ENCODE results near the gene CCT8.

CCT8 gene

GRCh38 chr21:29073222-29074006 lies at the start of gene CCT8:
TSS of gene CCT8 (minus strand) at chr21:29073648. CDS start at chr21:29073590, 58 bp downstream.
- peak; percentile 98 for DNase-seq

GRCh38 chr21:29121759-29122158 lies 48.3 kb upstream of the CCT8 start:
- no peak for DNase-seq

GRCh38 chr21:29117372-29117955 lies 44.0 kb upstream of the CCT8 start:
- DNase-seq, result no peak

GRCh38 chr21:29115899-29116298 lies 42.5 kb upstream of the CCT8 start:
- DNase-seq, result no peak

GRCh38 chr21:29114765-29115500 lies 41.5 kb upstream of the CCT8 start:
- no peak for DNase-seq

GRCh38 chr21:29105218-29105617 lies 31.8 kb upstream of the CCT8 start:
- no peak for DNase-seq

- DNase-seq, result no peak
These were observed 30.8 kb upstream of the CCT8 start for GRCh38 chr21:29104239-29104708.

- no peak for DNase-seq
These were observed 29.4 kb upstream of the CCT8 start for GRCh38 chr21:29102791-29103257.

- DNase-seq, result no peak
These were observed 24.7 kb upstream of the CCT8 start for GRCh38 chr21:29098156-29098555.

- no peak for DNase-seq
These were observed 23.0 kb upstream of the CCT8 start for GRCh38 chr21:29096218-29097015.

GRCh38 chr21:29092102-29092959 lies 18.9 kb upstream of the CCT8 start:
- no peak for DNase-seq

GRCh38 chr21:29091033-29091432 lies 17.6 kb upstream of the CCT8 start:
- DNase-seq, result no peak

GRCh38 chr21:29085106-29085752 lies 11.8 kb upstream of the CCT8 start:
- no peak for DNase-seq

- DNase-seq, result no peak
These were observed 10.9 kb upstream of the CCT8 start for GRCh38 chr21:29084372-29084771.

- no peak for DNase-seq
These were observed 9.9 kb upstream of the CCT8 start for GRCh38 chr21:29083306-29083705.

GRCh38 chr21:29082046-29082815 lies 8.8 kb upstream of the CCT8 start:
- DNase-seq, result no peak

GRCh38 chr21:29080454-29080941 lies 7.0 kb upstream of the CCT8 start:
- DNase-seq, result no peak

GRCh38 chr21:29078869-29079767 lies 5.7 kb upstream of the CCT8 start:
- no peak for DNase-seq

GRCh38 chr21:29077651-29078090 lies 4.2 kb upstream of the CCT8 start:
- DNase-seq, result no peak

Data from NCI-H446 treated with DMSO at 0.1 percent for 48 hours (cell line).